CD1c-positive myeloid dendritic cell (primary cell): ENCODE results near the gene POP7.
"Not testable (repeated sequence)": the region's sequence is repeated elsewhere in the genome, so short reads cannot be mapped to it uniquely, and the experiment has no call there.

Experiments used
- DNase-seq: peaks from one replicate; pipeline ENCODE4 v3.0.0-alpha.2; 2016; ENCODE audit errors: extremely low spot score

Gene POP7

GRCh38 chr7:100691676-100692577 is 14.0 kb upstream of the POP7 start:
- peak; percentile 86 for DNase-seq

- no peak for DNase-seq
These were observed 13.4 kb upstream of the POP7 start for GRCh38 chr7:100692578-100692961.

GRCh38 chr7:100693312-100694097 is 12.4 kb upstream of the POP7 start:
- DNase-seq, result peak; percentile 10

GRCh38 chr7:100694098-100694745 is 11.7 kb upstream of the POP7 start, which contains the start of gene GIGYF1:
GIGYF1 (minus strand) TSS chr7:100694250; CDS start chr7:100688238, 6,012 bp downstream.
- peak; percentile 79 for DNase-seq

- no peak for DNase-seq
These were observed 9.8 kb upstream of the POP7 start for GRCh38 chr7:100696123-100696521.

- no peak for DNase-seq
These were observed 6.9 kb upstream of the POP7 start for GRCh38 chr7:100699018-100699417.

- not testable (repeated sequence) for DNase-seq
These were observed 4.8 kb upstream of the POP7 start for GRCh38 chr7:100701089-100701488.

- peak; percentile 80 for DNase-seq
These were observed 585 bp upstream of the POP7 start for GRCh38 chr7:100705320-100705752.

GRCh38 chr7:100706672-100707311 is 871 bp downstream of the POP7 start:
- DNase-seq, result no peak

GRCh38 chr7:100708395-100708794 is 2.5 kb downstream of the POP7 start:
- no peak for DNase-seq

- no peak for DNase-seq
These were observed 4.5 kb downstream of the POP7 start for GRCh38 chr7:100710452-100710851.

GRCh38 chr7:100711369-100711768 is 5.4 kb downstream of the POP7 start:
- DNase-seq, result no peak

- DNase-seq, result no peak
These were observed 8.8 kb downstream of the POP7 start for GRCh38 chr7:100714725-100715124.

- DNase-seq, result not testable (repeated sequence)
These were observed 11.2 kb downstream of the POP7 start for GRCh38 chr7:100717073-100717472.

- no peak for DNase-seq
These were observed 13.8 kb downstream of the POP7 start for GRCh38 chr7:100719523-100720278.

- no peak for DNase-seq
These were observed 14.4 kb downstream of the POP7 start, which contains the start of gene EPO for GRCh38 chr7:100720279-100720670. EPO (plus strand) TSS chr7:100720468; CDS start chr7:100720981, 513 bp downstream.

GRCh38 chr7:100720671-100721504 is 15.0 kb downstream of the POP7 start:
- DNase-seq, result no peak

- DNase-seq, result no peak
These were observed 15.5 kb downstream of the POP7 start for GRCh38 chr7:100721505-100721812.

- DNase-seq, result no peak
These were observed 16.7 kb downstream of the POP7 start for GRCh38 chr7:100722480-100723212.
